ENCODE data around the gene OGFOD3. TPM values are rescaled to one million over a fixed set of nuclear protein-coding genes. Genes with fewer than 3 reads are reported as not detected.
"Not testable (repeated sequence)": the region's sequence is repeated elsewhere in the genome, so short reads cannot be mapped to it uniquely, and the experiment has no call there.

The OGFOD3 gene
- total RNA-seq, 1 donor from 2014 or later: 31.3 TPM

DNA sequence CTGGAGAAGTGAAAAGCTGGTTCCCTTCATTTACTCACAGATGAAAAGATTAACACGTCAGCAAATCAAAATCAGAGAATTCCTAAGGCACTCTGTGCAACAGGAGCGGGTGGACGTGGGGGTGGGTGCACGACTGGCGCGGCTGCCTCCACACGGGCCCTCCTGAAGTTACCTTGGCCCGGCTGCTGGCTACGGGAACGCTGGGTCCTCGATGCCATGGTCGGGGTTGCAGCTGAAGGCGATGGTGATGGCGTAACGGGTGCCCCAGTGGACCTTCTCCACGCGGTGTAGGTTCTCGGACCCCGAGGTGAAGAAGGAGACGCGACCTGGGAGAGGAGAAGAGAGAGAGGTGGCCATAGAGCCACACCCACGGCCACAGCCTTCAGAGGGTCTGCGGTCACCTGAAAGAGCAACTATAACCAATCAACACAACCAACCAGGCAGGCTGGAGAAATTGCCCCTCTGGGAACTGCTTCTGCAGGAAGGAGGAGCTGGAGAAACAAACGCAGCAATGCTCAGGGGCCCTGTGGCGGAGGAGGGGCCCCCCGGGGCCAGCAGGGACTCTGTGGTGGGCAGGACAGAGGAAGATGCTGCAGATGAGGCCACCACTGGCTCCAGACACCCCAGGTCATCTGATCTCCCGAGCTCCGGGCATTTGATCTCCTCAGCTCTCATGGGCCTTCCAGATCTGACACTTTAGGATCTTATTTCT lies 26.0 kb downstream of the OGFOD3 start:
- no peak for DNase-seq (ENCODE audit: low spot score)

DNA sequence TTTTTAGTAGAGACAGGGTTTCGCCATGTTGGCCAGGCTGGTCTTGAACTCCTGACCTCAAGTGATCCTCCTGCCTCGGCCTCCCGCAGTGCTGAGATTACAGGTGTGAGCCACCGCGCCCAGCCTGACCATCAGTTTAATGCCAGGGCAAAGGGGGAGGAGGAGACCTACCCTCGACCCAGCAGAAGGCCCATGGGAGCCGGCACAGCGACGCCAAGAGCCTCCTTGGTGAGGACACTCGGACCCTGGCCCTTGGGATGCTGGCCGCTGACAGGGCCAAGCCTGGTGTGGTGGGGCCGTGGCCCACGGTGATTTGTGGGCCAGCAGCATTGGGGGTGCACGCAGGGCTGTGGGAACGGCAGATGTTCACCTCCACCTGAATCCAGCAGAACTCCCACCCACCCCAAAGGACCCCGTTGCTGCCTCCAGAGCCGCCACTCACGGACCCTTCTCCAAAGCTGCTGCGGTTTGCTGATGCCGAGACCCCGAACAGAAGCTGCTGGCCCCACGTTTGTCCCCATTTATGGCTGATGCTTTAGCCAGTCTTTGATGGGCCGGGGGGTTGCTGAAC lies 26.8 kb downstream of the OGFOD3 start:
- intact Hi-C loops (cut with DNase I): no loop called here
- no peak for DNase-seq (ENCODE audit: low spot score)

More for the DNA sequence above, 26.0 kb downstream of the OGFOD3 start:
- intact Hi-C loops (cut with DNase I): no loop called here

DNA sequence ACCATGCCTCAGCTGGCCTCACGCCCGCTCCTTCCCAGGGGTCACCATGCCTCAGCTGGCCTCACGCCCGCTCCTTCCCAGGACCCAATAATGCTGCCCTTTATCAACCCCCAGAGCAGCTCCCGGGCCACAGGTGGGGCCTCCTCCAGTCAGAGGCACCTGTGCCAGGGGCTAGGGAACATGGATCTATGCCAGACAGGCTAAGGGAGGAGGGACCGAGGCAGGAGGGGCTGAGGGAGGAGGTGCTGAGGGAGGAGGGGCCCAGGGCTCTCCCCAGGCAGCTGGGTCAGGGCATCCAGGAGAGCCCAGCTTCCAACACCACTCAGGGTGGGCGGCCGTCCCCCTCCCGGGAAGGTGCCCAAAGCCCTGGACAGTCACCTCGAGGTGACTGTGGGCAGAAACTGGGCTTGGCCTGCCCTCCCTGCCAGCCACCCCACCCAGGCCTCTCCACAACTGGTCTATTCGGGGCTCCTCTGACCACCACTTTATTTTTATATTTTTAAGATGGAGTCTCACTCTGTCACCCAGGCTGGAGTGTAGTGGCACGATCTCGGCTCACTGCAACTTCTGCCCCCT lies 27.4 kb downstream of the OGFOD3 start:
- intact Hi-C loops (cut with DNase I): no loop called here
- no peak for DNase-seq (ENCODE audit: low spot score)

DNA sequence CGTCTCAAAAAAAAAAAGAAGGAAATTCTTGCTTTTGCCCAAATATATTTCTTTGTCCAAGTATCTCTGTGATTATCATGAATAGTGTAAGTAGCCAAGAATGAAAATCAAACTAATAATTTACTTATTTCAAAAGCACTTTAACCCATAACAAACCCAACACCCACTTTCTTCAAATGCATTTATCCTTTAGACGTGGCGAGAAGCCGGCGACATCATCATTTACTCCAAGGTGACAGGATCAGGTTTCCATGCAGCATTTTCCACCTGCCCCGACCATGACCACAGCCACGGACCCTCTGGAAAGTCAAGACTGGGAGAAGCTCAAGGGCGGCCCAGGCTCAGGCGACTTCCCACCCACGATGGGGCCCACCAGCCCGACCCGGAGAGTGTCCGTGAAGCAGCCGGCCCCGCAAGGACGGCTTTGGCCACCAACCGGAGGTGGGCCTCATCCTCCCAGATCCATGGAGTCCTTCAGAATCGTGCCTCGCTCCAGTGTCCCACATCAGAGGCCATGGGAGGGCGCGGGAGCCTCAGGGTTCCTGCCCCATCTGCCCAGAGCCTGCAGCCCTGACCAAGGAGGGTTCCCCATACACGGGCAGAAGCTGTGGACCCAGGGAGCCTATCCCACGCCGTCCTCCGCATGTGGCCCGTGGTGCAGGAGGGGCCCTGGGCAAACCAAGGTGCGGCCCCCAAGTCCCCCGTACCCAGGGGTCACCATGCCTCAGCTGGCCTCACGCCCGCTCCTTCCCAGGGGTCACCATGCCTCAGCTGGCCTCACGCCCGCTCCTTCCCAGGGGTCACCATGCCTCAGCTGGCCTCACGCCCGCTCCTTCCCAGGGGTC lies 28.1 kb downstream of the OGFOD3 start:
- DNase-seq (ENCODE audit: low spot score): no peak
- intact Hi-C loops (cut with DNase I): no loop called here

DNA sequence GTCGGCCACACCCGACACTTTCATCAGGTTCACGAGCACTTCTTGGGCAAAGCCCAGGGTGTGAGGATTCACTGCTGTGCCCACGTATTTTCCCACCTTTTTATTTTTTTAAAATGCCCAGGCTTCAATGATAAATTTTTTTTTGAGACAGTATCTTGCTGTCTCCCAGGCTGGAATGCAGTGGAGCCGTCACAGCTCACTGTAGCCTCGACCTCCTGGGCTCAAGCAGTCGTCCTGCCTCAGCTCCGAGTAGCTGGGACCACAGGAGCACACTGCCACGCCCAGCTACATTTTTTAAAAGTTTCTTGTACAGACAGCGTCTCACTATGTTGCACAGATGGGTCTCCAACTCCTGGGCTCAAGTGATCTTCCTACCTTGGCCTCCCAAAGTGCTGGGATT lies 29.0 kb downstream of the OGFOD3 start:
- no peak for DNase-seq (ENCODE audit: low spot score)
- intact Hi-C loops (cut with DNase I): no loop called here

DNA sequence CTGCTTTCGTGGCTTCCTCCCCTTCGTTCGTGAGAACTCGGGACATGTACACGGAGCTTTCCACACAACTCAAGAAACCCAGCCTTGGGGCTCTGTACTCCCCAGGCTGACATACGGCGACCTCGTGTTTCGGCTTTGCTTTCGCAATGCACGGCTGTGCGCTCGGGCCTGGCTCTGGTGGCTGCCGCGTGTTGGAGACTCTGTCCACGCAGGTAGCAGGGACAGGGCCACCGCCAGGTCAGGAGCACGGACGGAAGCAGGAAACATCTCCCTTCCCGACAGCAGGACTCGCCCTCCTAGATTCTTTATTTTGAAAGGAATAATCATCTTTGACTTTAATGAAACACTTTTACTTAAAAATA lies 29.5 kb downstream of the OGFOD3 start:
- DNase-seq (ENCODE audit: low spot score): no peak
- intact Hi-C loops (cut with DNase I): no loop called here

DNA sequence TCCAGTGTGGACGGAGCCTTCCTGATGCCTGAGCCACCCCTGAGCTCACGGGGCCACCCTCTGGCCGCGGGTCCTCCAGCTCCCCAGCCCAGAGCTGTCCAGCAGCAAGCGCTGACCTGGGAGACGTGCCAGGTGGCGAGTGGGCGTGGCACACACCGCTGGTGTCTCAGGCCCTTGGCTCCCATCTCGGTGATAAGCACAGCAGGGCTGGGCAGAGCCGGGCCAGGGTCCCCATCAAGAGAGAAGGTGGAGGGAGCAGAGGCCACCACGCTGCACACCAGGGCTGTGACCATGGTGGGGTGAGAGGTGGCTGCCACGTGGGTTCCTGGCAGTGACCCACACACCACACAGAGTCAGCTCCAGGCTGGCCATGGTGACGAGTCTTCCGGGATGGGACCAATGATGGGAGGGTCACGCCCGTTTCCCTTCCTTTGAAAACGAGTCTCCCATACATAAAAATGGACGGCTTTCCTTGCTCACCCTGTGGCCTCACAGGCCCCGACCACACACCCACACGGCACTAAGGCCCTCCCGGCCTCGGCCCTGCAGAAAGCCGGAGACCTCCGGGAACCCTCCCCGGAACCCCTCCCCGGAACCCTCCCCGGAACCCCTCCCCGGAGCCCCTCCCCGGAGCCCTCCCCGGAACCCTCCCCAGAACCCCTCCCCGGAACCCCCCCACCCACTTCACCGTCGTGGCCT lies 30.0 kb downstream of the OGFOD3 start:
- intact Hi-C loops (cut with DNase I): no loop called here
- DNase-seq (ENCODE audit: low spot score): no peak

DNA sequence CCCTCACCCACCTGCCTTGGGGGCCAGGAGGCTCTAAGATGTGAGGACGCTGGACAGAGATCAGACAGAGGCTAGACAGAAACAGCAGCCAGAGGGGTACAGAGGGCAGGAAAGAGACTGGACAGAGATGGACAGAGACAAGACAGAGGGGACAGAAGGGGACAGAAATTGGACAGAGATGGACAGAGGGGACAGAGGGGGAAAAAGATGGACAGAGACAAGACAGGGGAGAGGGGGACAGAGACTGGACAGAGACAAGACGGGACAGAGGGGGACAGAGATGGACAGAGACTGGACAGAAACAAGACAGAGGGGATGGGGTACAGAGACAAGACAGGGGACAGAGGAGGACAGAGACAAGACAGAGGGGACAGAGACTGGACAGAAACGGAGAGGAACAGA lies 30.7 kb downstream of the OGFOD3 start:
- DNase-seq (ENCODE audit: low spot score): no peak
- intact Hi-C loops (cut with DNase I): no loop called here

DNA sequence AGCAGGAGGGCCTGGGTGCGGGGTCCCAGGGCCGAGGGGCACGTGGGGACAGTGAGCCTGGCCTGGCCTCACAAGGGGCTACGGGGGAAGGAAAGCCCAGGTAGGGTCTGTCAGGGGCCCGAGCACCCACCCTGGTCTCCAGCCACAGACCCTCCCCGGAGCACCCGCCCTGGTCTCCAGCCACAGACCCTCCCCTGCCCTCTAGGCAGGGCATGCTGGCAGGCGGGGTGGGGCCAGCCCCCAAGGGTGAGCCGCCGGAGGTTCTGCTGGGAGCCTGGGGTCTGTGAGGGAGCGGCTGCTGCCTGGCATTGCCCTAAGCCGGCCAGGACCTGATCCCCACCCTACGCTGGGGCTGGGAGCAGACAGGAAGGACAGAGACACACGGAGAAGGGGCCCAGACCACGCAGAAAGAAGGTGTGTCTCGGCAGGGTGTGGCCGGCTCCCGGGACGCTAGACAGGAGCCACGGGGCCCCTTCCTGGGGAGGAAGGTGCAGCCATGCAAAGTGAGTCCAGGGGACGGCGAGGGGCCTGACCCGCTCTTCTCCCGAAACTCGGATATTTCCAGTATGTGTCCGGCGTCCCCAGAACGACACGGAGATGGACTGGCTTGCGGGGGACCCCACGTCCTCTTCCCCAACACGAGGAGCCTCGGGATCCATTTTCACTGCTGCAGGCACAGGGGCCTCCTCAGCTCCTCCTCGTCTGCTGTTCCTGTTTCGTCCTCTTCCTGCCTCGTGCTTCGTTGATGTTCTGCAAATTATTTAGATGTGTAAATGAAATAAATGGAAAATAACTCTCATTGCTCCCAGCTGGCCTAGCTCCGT lies 31.3 kb downstream of the OGFOD3 start:
- DNase-seq (ENCODE audit: low spot score): no peak

DNA sequence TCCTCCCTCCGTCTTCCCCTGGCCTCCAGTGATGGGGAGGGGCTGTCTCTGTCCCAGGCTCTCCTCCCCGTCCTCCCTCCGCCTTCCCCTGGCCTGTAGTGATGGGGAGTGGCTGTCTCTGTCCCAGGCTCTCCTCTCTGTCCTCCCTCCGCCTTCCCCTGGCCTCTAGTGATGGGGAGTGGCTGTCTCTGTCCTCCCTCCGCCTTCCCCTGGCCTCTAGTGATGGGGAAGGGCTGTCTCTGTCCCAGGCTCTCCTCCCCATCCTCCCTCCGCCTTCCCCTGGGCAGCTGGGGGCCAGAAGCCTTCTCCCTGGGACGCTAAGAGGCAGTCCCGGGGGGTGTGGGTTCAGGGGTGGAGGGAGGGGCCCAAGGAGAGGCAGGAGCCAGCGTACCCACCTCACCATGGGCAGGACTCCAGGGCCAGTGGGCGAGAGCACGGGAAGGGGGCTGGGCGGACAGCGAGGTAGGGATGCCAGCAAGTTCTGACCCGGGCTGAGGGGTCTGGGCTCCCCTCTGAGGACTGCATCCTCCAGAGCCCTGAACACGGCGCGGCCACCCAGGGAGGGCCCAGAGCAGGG lies 32.0 kb downstream of the OGFOD3 start:
- intact Hi-C loops (cut with DNase I): no loop called here

More for the DNA sequence above, 31.3 kb downstream of the OGFOD3 start:
- intact Hi-C loops (cut with DNase I): no loop called here

DNA sequence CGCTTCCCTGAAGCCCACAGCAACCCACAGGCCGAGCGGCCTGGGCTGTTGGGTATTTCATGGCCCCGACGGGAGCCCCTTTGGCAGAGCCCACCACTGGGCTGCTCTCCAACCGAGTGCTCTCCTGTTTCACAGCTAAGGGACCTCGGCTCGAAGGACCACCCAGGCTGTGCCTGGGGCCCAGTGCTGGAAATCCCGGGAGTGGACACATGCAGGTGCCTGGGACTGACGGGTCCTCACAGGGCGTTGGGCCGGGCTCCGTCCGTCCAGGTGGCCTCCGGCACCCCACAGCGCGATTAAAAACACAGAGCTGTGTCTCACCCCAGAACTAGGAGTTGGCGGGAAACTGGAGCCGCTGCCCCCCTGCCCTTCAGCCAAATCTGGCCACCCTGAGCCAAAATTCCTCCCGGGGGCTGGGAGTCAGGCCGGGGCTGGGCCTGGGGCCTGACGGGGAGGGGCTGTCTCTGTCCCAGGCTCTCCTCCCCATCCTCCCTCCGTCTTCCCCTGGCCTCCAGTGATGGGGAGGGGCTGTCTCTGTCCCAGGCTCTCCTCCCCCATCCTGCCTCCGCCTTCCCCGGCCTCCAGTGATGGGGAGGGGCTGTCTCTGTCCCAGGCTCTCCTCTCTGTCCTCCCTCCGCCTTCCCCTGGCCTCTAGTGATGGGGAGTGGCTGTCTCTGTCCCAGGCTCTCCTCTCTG lies 32.7 kb downstream of the OGFOD3 start:
- intact Hi-C loops (cut with DNase I): loop anchor here (1.0 kb wide), 1 partner anchor 22 kb away; no protein-coding TSS in a partner anchor
- DNase-seq (ENCODE audit: low spot score): no peak

More for the DNA sequence above, 32.0 kb downstream of the OGFOD3 start:
- DNase-seq (ENCODE audit: low spot score): no peak

DNA sequence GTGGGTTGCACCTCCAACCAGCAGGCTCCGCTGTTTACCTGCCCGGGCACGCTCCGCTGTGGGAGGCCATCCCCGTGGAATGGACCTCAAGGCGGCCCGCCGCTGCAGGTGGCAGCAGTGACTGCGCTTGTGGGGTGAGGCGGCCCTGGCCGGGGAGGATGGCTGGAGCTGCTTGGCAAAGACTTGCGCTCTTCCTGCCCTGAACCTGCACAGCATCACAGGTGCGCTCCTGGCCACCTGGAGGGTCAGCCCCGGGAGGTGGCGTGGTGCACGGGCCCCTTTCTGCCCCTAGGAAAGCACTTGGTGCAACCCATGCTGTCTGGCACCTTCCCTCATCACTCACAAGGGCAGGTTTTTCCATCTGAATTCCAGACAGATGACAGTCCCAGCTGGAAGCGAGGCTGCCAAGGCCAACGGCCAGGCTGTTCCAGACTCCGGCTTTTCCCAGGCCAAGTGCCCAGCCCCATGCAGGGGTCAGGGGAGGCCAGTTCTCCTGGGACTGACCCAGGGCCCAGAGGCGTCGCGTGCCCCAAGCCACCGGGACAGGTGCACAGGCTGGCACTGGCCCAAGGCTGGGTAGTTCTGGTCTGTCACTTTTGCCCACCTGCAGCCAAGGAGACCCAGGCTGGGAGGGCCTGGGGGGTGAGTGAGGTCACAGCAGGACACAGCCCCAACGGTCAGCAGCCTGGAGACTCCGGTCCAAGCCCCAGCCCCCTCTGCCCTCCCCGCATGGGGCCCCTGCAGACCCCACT lies 33.5 kb downstream of the OGFOD3 start:
- DNase-seq (ENCODE audit: low spot score): no peak
- intact Hi-C loops (cut with DNase I): loop anchor here (1.0 kb wide), 1 partner anchor 22 kb away; no protein-coding TSS in a partner anchor

DNA sequence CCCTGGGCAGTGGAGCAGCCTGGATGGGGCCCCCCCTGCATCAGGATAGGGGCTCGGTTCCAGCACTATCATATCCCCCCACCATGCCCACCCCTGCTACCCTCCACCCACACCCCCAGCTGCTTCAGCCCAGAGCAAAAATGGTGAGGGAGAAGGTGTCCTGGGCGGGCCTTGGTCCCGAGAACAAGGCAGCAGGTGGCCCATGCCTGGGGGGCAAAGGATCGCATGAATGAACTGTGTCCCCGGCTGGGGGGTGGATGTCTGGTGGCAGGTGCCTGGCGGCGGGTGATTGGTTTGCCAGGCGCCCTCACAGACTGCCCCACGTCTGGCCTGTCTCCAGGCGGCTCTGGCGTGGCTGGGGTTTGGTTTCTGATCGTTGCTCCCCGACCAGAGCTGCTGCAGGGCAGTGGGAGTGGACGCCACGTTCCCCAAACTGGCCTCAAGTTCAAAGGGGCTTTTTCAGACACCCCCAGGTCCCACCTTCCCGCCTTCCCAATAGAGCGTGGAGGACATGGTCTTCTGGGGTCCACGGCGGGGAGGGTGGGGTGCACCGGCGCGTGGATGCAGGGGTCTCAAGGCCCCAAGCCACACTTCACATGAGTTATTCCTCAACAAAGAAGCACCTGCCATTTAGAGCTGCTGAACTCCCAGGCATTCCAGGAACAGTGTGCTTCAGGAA lies 34.2 kb downstream of the OGFOD3 start:
- intact Hi-C loops (cut with DNase I): no loop called here
- DNase-seq (ENCODE audit: low spot score): no peak

DNA sequence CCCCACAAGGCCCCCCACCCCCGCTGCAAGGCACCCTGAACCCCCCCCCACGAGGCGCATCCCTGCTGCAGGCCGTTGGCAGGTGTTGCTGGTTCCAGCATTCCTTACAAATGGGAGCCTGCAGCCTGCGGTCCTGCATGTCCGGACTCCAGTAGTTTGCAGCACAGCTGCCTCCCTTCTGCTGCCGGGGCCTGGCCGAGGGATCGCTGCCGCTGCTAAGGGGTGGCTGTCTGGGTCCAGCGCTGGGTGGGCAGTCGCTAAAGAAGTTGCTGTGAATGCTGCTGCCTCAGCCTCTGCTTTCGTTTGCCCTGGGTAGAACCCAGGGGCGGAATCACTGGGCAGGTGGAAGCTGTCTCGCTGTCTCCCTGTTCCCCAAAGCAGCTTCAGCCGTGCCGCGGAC lies 35.0 kb downstream of the OGFOD3 start:
- DNase-seq (ENCODE audit: low spot score): no peak
- intact Hi-C loops (cut with DNase I): no loop called here

DNA sequence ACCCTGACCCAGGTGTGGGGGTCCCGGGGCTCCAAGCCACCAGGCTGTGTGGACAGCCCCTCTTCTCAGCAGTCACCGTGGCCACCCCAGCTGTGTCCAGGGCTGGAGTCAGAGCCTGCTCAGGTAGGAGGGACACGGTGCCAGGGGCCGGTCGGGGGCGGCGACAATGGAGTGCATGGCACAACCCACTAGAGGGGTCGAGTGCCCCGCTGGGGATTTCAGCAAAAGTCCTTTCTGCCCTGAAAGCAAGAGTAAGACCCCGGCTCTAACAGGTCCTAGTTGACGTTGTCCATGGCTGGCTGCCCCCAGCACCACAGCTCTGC lies 35.5 kb downstream of the OGFOD3 start:
- intact Hi-C loops (cut with DNase I): no loop called here
- no peak for DNase-seq (ENCODE audit: low spot score)

DNA sequence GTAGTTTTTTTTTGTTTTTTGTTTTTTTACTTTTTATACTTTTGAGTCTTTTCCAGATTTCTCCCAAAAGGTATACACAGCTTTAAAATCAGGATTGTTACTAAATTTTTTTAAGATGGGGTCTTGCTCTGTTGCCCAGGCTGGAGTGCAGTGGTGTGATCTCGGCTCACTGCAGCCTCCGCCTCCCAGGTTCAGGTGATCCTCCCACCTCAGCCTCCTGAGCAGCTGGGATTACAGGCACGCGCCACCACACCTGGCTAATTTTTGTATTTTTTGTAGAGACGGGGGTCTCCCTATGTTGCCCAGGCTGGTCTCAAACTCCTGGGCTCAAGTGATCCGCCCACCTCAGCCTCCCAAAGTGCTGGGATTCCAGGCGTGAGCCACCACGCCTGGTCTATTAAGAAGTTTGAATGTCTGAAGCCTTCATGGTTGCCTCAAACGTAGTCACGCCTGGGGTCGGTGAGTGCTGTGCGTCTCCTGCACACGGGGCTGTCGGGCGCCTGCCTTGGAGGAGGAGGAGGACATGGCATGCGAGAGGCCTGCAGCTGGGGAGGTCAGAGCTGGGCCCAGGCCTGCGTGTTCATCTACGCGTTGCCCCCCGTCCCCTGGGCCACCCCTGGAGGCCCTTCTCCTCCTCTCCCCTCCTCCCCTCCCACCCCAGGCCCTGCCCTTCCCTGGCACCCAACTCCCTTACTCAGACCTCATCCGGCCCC lies 36.0 kb downstream of the OGFOD3 start:
- intact Hi-C loops (cut with DNase I); DNase-seq (ENCODE audit: low spot score): not testable (repeated sequence)

Data from cardiac septum (tissue), 1 donor.